PC-3 (cell line): ENCODE results near the gene MUC20. TPM values are rescaled to one million over a fixed set of nuclear protein-coding genes. Genes with fewer than 3 reads are reported as not detected.

ENCODE experiments used
- ATAC-seq: fragments of 200-7000 bp; cut with Tn5 transposase; 2 replicates; pipeline ENCODE4 v1.9.1; 2020; ENCODE audit warnings: mild to moderate bottlenecking, moderate library complexity
- BruUV-seq: library from RNA; stranded (reverse); fragments of 400-500 nt; replicated peaks from 2 replicates; lab custom pipeline; 2021; lab: Mats Ljungman, UMichigan
- CTCF ChIA-PET: fragments of 300-600 bp; sonication (Branson Sonifier 250); formaldehyde crosslinking; loops from one replicate; lab custom pipeline; 2022; ENCODE audit warnings: antibody characterized with exemption; lab: Charles Lee
- POLR2A ChIA-PET: fragments of 300-600 bp; sonication (Branson Sonifier 250); formaldehyde crosslinking; loops from one replicate; lab custom pipeline; 2022; ENCODE audit warnings: antibody characterized with exemption; ENCODE audit not compliant: unreplicated experiment; lab: Charles Lee
- DNase-seq: peaks from one replicate; pipeline ENCODE4 v3.0.0-alpha.2; 2015
- H2AFZ ChIP-seq: fragments of 300-600 bp; sonication (generic); 2 replicates; pipeline ENCODE4 v1.6.0; 2016; ENCODE audit warnings: antibody characterized with exemption, low read length
- H3F3A ChIP-seq: fragments of 300-600 bp; sonication (generic); one replicate; pipeline ENCODE4 v1.6.0; 2017; ENCODE audit warnings: antibody characterized with exemption, low read length, control low read depth, mild to moderate bottlenecking; ENCODE audit not compliant: unreplicated experiment
- H3K27ac ChIP-seq: fragments of 300-600 bp; sonication (generic); 2 replicates; pipeline ENCODE4 v1.5.1; 2016; ENCODE audit warnings: mild to moderate bottlenecking, low read length
- H3K27me3 ChIP-seq: fragments of 300-600 bp; sonication (generic); 2 replicates; pipeline ENCODE4 v1.6.1; 2016; ENCODE audit warnings: low read length, mixed read lengths
- H3K36me3 ChIP-seq: fragments of 300-600 bp; sonication (generic); 2 replicates; pipeline ENCODE4 v1.6.1; 2016; ENCODE audit warnings: low read depth, mixed run types, low read length, mixed read lengths
- H3K4me1 ChIP-seq: fragments of 300-600 bp; sonication (generic); 2 replicates; pipeline ENCODE4 v1.5.1; 2016; ENCODE audit warnings: low read length; ENCODE audit not compliant: insufficient read depth
- H3K4me2 ChIP-seq: fragments of 300-600 bp; sonication (generic); 2 replicates; pipeline ENCODE4 v1.6.0; 2016; ENCODE audit warnings: low read length
- H3K4me3 ChIP-seq: fragments of 300-600 bp; sonication (generic); 2 replicates; pipeline ENCODE4 v1.5.1; 2016; ENCODE audit warnings: mild to moderate bottlenecking, low read length, mixed read lengths
- H3K79me2 ChIP-seq: fragments of 300-600 bp; sonication (generic); 2 replicates; pipeline ENCODE4 v1.6.1; 2017; ENCODE audit warnings: low read length, mixed read lengths
- H3K9ac ChIP-seq: fragments of 300-600 bp; sonication (generic); 2 replicates; pipeline ENCODE4 v1.6.0; 2016; ENCODE audit warnings: mild to moderate bottlenecking, low read length
- H3K9me2 ChIP-seq: fragments of 300-600 bp; sonication (generic); replicated peaks from 2 replicates; pipeline ENCODE4 v1.6.1; 2016; ENCODE audit warnings: mixed run types, low read length, mixed read lengths
- H3K9me3 ChIP-seq: fragments of 300-600 bp; sonication (generic); 2 replicates; pipeline ENCODE4 v1.6.1; 2016; ENCODE audit warnings: low read length, mixed read lengths
- H4K20me1 ChIP-seq: fragments of 300-600 bp; sonication (generic); 2 replicates; pipeline ENCODE4 v1.6.1; 2016; ENCODE audit warnings: low read length, mixed read lengths
- CTCF ChIP-seq: fragments of 300-600 bp; sonication (generic); conservative IDR thresholded peaks from 2 replicates; pipeline ENCODE4 v1.5.1; 2017; ENCODE audit warnings: antibody characterized with exemption, low read depth, mild to moderate bottlenecking, low read length
- EZH2 ChIP-seq: fragments of 300-600 bp; sonication (generic); IDR thresholded peaks from one replicate; pipeline ENCODE4 v1.6.1; 2017; ENCODE audit warnings: antibody characterized with exemption, mild to moderate bottlenecking, low read length; ENCODE audit not compliant: unreplicated experiment
- EZH2phosphoT487 ChIP-seq: fragments of 300-600 bp; sonication (generic); IDR thresholded peaks from 2 replicates; pipeline ENCODE4 v1.6.1; 2018; ENCODE audit warnings: mild to moderate bottlenecking, antibody characterized with exemption, low read length, borderline replicate concordance
- intact Hi-C: fragments of 100-400 bp; cut with micrococcal nuclease; formaldehyde crosslinking; loops from 2 replicates; pipeline ENCODE4 v1.9.0; 2023
- total RNA-seq: library from RNA; depleted of rRNA; stranded (reverse); fragments of >200 nt; gene quantifications from 2 replicates; pipeline ENCODE4 v1.2.3, GENCODE V29; 2014

Gene MUC20
- total RNA-seq, 1 experiment from 2014 or later, result 0.69 TPM

DNA sequence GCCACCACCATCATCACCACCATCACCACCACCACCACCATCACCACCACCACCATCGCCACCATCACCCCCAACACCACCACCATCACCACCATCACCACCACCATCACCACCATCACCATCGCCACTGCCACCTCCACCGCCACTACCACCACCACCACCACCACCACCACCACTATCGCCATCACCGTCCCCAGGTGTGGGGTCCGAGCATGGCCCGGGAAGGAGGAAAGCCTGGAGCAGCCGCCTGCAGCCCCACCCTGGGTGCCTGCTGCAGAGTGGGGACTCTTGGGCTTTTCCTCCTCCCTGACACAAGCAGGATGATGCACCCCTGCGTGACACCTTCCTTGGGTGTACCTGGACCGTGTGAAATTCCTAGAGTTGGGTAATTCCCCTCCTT lies 47.0 kb downstream of the MUC20 start:
- H3K9me3 ChIP-seq, result no peaks in the 10 kb centered on the region
- no peaks in the 10 kb centered on the region for H3K9me2 ChIP-seq
- no peak for TF ChIP-seq CTCF
- no peak for TF ChIP-seq EZH2
- TF ChIP-seq EZH2phosphoT487, result no peak
- BruUV-seq, result no TSS peak
- H3K36me3 ChIP-seq, result no peaks in the 10 kb centered on the region
- H3K79me2 ChIP-seq, result no peaks in the 10 kb centered on the region
- H4K20me1 ChIP-seq, result no peaks in the 10 kb centered on the region
- H3K27ac ChIP-seq, result no peak overlapping the region
- ChIA-PET POLR2A (no interaction called here), CTCF (no interaction called here)
- H3K9ac ChIP-seq, result no peak overlapping the region
- no peak overlapping the region for H2AFZ ChIP-seq
- ATAC-seq, result no peak
- no peak overlapping the region for H3K4me2 ChIP-seq
- H3K27me3 ChIP-seq, result no peaks in the 10 kb centered on the region
- no peaks in the 10 kb centered on the region for H3K4me1 ChIP-seq
- DNase-seq, result no peak
- no peaks in the 10 kb centered on the region for H3F3A ChIP-seq
- intact Hi-C loops, result no loop called here
- H3K4me3 ChIP-seq, result no peak overlapping the region

DNA sequence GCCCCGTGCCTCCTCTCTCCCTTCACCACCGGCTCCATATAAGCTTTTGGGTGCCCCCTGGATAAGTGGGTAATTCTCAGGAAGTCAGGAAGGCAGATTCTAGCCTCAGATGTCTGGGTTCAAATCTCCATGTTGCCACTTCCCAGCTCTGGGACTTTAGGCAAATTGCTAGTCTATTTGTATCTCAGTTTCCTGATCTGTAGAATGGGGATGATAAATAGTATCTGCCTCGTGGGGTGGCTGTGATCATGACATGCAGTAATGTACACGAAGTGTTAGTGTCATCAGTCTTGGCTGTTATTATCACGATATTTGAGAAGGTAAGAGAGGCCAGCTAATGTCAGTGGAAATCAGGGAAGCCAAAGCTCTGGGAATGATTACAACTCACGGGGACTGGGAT lies 47.6 kb downstream of the MUC20 start:
- Histone ChIP-seq H3K9ac (no peak overlapping the region), H3K36me3 (no peaks in the 10 kb centered on the region), H3K4me2 (no peak overlapping the region), H3K27me3 (no peaks in the 10 kb centered on the region), H3K27ac (no peak overlapping the region), H4K20me1 (no peaks in the 10 kb centered on the region), H3K9me2 (no peaks in the 10 kb centered on the region), H3K4me3 (no peak overlapping the region), H3K9me3 (no peaks in the 10 kb centered on the region), H2AFZ (no peak overlapping the region), H3F3A (no peaks in the 10 kb centered on the region), H3K79me2 (no peaks in the 10 kb centered on the region), H3K4me1 (no peaks in the 10 kb centered on the region)
- no peak for DNase-seq
- ChIA-PET POLR2A (no interaction called here), CTCF (no interaction called here)
- TF ChIP-seq CTCF (no peak), EZH2phosphoT487 (no peak), EZH2 (no peak)
- no TSS peak for BruUV-seq
- ATAC-seq, result no peak
- intact Hi-C loops, result no loop called here

- no peaks in the 10 kb centered on the region for H3F3A ChIP-seq
- POLR2A ChIA-PET, result no interaction called here
- no peak overlapping the region for H2AFZ ChIP-seq
- H3K27ac ChIP-seq, result no peak overlapping the region
- intact Hi-C loops, result no loop called here
- CTCF ChIA-PET, result no interaction called here
- no peak overlapping the region for H3K9ac ChIP-seq
- no peaks in the 10 kb centered on the region for H4K20me1 ChIP-seq
- H3K9me2 ChIP-seq, result no peaks in the 10 kb centered on the region
- TF ChIP-seq CTCF (no peak), EZH2phosphoT487 (no peak), EZH2 (no peak)
- no peaks in the 10 kb centered on the region for H3K36me3 ChIP-seq
- no peak overlapping the region for H3K4me3 ChIP-seq
- H3K9me3 ChIP-seq, result no peaks in the 10 kb centered on the region
- no peaks in the 10 kb centered on the region for H3K4me1 ChIP-seq
- H3K79me2 ChIP-seq, result no peaks in the 10 kb centered on the region
- ATAC-seq, result no peak
- H3K27me3 ChIP-seq, result no peaks in the 10 kb centered on the region
- no peak overlapping the region for H3K4me2 ChIP-seq
- BruUV-seq, result no TSS peak
- no peak for DNase-seq
Measured at GRCh38 chr3:195768831-195769303, 48.1 kb downstream of the MUC20 start.
